ENCODE data around the gene GCNT3. TPM values are rescaled to one million over a fixed set of nuclear protein-coding genes. Genes with fewer than 3 reads are reported as not detected.
"Not testable (repeated sequence)": the region's sequence is repeated elsewhere in the genome, so short reads cannot be mapped to it uniquely, and the experiment has no call there.

Gene GCNT3
- total and polyA plus RNA-seq, 2 of the 8 experiments (the other 6 are each of a cell fraction or from before 2014, with no cell fraction given), result not detected

- H3K18ac ChIP-seq (ENCODE audit: extremely low read depth, low read length); FAIRE-seq; H3K9me3 ChIP-seq (ENCODE audit: insufficient read depth in 2 of 2, low read depth in 1 of 2, low read length in 1 of 2); H3K56ac ChIP-seq (replicated peaks; ENCODE audit: insufficient read length, low read depth, low read length); H4K8ac ChIP-seq (ENCODE audit: extremely low read depth, insufficient read depth, low read length); H3K9ac ChIP-seq (replicated peaks in 1 of 4; ENCODE audit: extremely low read depth in 1 of 4, low read depth in 3 of 4, low read length in 3 of 4); H3K4ac ChIP-seq (replicated peaks; ENCODE audit: insufficient read length, low read depth, low read length); H3K23ac ChIP-seq (ENCODE audit: insufficient read length); H3K4me2 ChIP-seq (ENCODE audit: insufficient read depth in 1 of 2, low read depth in 2 of 2, low read length in 2 of 2); H3K79me1 ChIP-seq (ENCODE audit: low read depth, low read length); H4K91ac ChIP-seq (replicated peaks; ENCODE audit: insufficient read length, low read length); DNase-seq (ENCODE audit: low read depth in 1 of 2, low spot score in 2 of 2); H3K27ac ChIP-seq (ENCODE audit: low read depth, low read length); H2BK20ac ChIP-seq (ENCODE audit: low read length); H2AK5ac ChIP-seq (ENCODE audit: low read depth, low read length); H3K79me2 ChIP-seq (ENCODE audit: control insufficient read depth in 1 of 2, insufficient read depth in 2 of 2, low read length in 2 of 2); H4K20me1 ChIP-seq (replicated peaks in 1 of 2; ENCODE audit: control insufficient read depth in 1 of 2, insufficient read depth in 2 of 2, low read length in 2 of 2); H2BK5ac ChIP-seq (ENCODE audit: low read depth, low read length); H2BK12ac ChIP-seq (ENCODE audit: low read depth, low read length); H2AFZ ChIP-seq (ENCODE audit: low read length); H3K4me3 ChIP-seq (ENCODE audit: extremely low read depth in 1 of 4, insufficient read depth in 2 of 4, low read depth in 3 of 4, low read length in 4 of 4); H4K5ac ChIP-seq (ENCODE audit: insufficient read length, low read depth, low read length); H3K14ac ChIP-seq (ENCODE audit: insufficient read length); H3K27me3 ChIP-seq (replicated peaks in 1 of 4; ENCODE audit: control insufficient read depth in 3 of 4, extremely low read depth in 1 of 4, insufficient read depth in 3 of 4, low read length in 3 of 4); H2BK15ac ChIP-seq (ENCODE audit: low read length); H3K4me1 ChIP-seq (replicated peaks in 1 of 4; ENCODE audit: control insufficient read depth in 3 of 4, insufficient read depth in 4 of 4, low read length in 3 of 4); H2BK120ac ChIP-seq (replicated peaks; ENCODE audit: low read depth, low read length); H3K23me2 ChIP-seq (ENCODE audit: low read depth, low read length): not testable (repeated sequence)
- 98% methylated on average over 8 of the region's 9 CpGs; no CpG with 5 or more reads in 1 of the 2 experiments for WGBS, 2 experiments (ENCODE audit: extremely low coverage in 1 of 2, insufficient coverage in 1 of 2, insufficient read length in 1 of 2, insufficient replicate concordance in 2 of 2, low coverage in 1 of 2, low lambda C conversion rate in 2 of 2, missing lambda C conversion rate in 1 of 2)
- ChIA-PET CTCF (ENCODE audit: partially characterized antibody) (interaction anchor here (1.1 to 2.8 kb wide), 2 partner anchors 36 to 113 kb away, joined by 3 to 9 read pairs; no protein-coding TSS in a partner anchor), POLR2A (ENCODE audit: partially characterized antibody) (interaction anchor here (1.1 to 1.6 kb wide), 2 partner anchors 12 to 117 kb away, joined by 3 to 9 read pairs; partner anchors contain the start of gene GTF2A2)
- peaks cover 5 to 49% (median 16%) of the 10 kb centered on the region in 4 experiments; a peak in 6 of 8 replicates for H3K36me3 ChIP-seq (ENCODE audit: control insufficient read depth in 2 of 4, insufficient read depth in 4 of 4, low read length in 3 of 4)
These were observed 34.2 kb downstream of the GCNT3 start for GRCh38 chr15:59645812-59646211.
